Activated naive CD4-positive, alpha-beta T cell treated with anti-CD3 and anti-CD28 coated beads, Interleukin-2, amount 10 ng/mL, durations not matched to agents 7 days and 5 days (primary cell): Measurements from ENCODE around the gene RERE.
A peak's percentile ranks its signal among the peaks of the same experiment; 100 is the strongest.
"Not testable (repeated sequence)": the region's sequence is repeated elsewhere in the genome, so short reads cannot be mapped to it uniquely, and the experiment has no call there.

Source experiments
- CTCF ChIA-PET: fragments of 350-600 bp; sonication (Branson Sonifier 250); formaldehyde crosslinking; loops from one replicate; lab custom pipeline; 2021; ENCODE audit warnings: antibody characterized with exemption; lab: Charles Lee
- DNase-seq: peaks from one replicate; pipeline ENCODE4 v3.0.0-alpha.2; 2020
- H3K27ac Mint-ChIP-seq: one replicate; pipeline ENCODE4 v1.8.0; 2021; ENCODE audit warnings: mild to moderate bottlenecking, moderate library complexity, mixed read lengths
- H3K27me3 Mint-ChIP-seq: one replicate; pipeline ENCODE4 v1.8.0; 2021; ENCODE audit warnings: mild to moderate bottlenecking, mixed read lengths
- H3K36me3 Mint-ChIP-seq: one replicate; pipeline ENCODE4 v1.8.0; 2021; ENCODE audit warnings: mixed read lengths
- H3K4me1 Mint-ChIP-seq: one replicate; pipeline ENCODE4 v1.8.0; 2021; ENCODE audit warnings: mixed read lengths
- H3K4me3 Mint-ChIP-seq: one replicate; pipeline ENCODE4 v1.8.0; 2021; ENCODE audit warnings: mild to moderate bottlenecking, moderate library complexity, mixed read lengths
- H3K9me3 Mint-ChIP-seq: one replicate; pipeline ENCODE4 v1.8.0; 2021; ENCODE audit warnings: mixed read lengths

Gene RERE

GRCh38 chr1:8382608-8383505, 434.6 kb downstream of the RERE start:
- CTCF ChIA-PET = interaction anchor here (0.6 to 1.1 kb wide), 3 partner anchors 28 to 352 kb away, joined by 3 read pairs; no protein-coding TSS in a partner anchor
- Mint-ChIP-seq H3K9me3 (no peaks in the 10 kb centered on the region), H3K4me1 (peaks cover 71% of the 10 kb centered on the region), H3K36me3 (peaks cover 54% of the 10 kb centered on the region), H3K27ac (peak overlapping the region; percentile 95), H3K4me3 (peak overlapping the region; percentile 61), H3K27me3 (no peaks in the 10 kb centered on the region)
- no peak for DNase-seq

- Mint-ChIP-seq H3K9me3 (no peaks in the 10 kb centered on the region), H3K36me3 (peaks cover 50% of the 10 kb centered on the region), H3K27ac (peak overlapping the region; percentile 95), H3K4me1 (peaks cover 75% of the 10 kb centered on the region), H3K4me3 (no peak overlapping the region), H3K27me3 (no peaks in the 10 kb centered on the region)
- DNase-seq = no peak
- CTCF ChIA-PET = interaction anchor here (0.6 kb wide), 1 partner anchor 351 kb away, joined by 3 read pairs; no protein-coding TSS in a partner anchor
Observed at GRCh38 chr1:8382051-8382505, 435.4 kb downstream of the RERE start.

GRCh38 chr1:8381618-8382017, 435.8 kb downstream of the RERE start:
- H3K4me3 Mint-ChIP-seq = no peak overlapping the region
- no peaks in the 10 kb centered on the region for H3K27me3 Mint-ChIP-seq
- DNase-seq = no peak
- no peaks in the 10 kb centered on the region for H3K9me3 Mint-ChIP-seq
- no peak overlapping the region for H3K27ac Mint-ChIP-seq
- CTCF ChIA-PET = no interaction called here
- peaks cover 45% of the 10 kb centered on the region for H3K36me3 Mint-ChIP-seq
- H3K4me1 Mint-ChIP-seq = peaks cover 73% of the 10 kb centered on the region

GRCh38 chr1:8380310-8380709, 437.1 kb downstream of the RERE start:
- H3K27ac Mint-ChIP-seq, DNase-seq, H3K4me3 Mint-ChIP-seq, CTCF ChIA-PET, H3K9me3 Mint-ChIP-seq, H3K27me3 Mint-ChIP-seq: not testable (repeated sequence)
- Mint-ChIP-seq H3K4me1 (peaks cover 77% of the 10 kb centered on the region), H3K36me3 (peaks cover 37% of the 10 kb centered on the region)

- Mint-ChIP-seq H3K4me3 (no peak overlapping the region), H3K27me3 (no peaks in the 10 kb centered on the region), H3K9me3 (no peaks in the 10 kb centered on the region), H3K36me3 (peaks cover 35% of the 10 kb centered on the region), H3K4me1 (peaks cover 77% of the 10 kb centered on the region), H3K27ac (no peak overlapping the region)
- no peak for DNase-seq
- CTCF ChIA-PET = interaction anchor here (1.0 kb wide), 1 partner anchor 11 kb away, joined by 3 read pairs; no protein-coding TSS in a partner anchor
Observed at GRCh38 chr1:8379513-8380186, 437.8 kb downstream of the RERE start.

GRCh38 chr1:8378981-8379470, 438.4 kb downstream of the RERE start:
- Mint-ChIP-seq H3K27me3 (no peaks in the 10 kb centered on the region), H3K4me1 (peaks cover 72% of the 10 kb centered on the region), H3K36me3 (peaks cover 33% of the 10 kb centered on the region), H3K9me3 (no peaks in the 10 kb centered on the region), H3K4me3 (no peak overlapping the region), H3K27ac (no peak overlapping the region)
- CTCF ChIA-PET = interaction anchor here (1.0 to 1.1 kb wide), 2 partner anchors 10 to 470 kb away, joined by 3 read pairs; no protein-coding TSS in a partner anchor
- DNase-seq = no peak

GRCh38 chr1:8378178-8378577, 439.3 kb downstream of the RERE start:
- H3K36me3 Mint-ChIP-seq = peaks cover 30% of the 10 kb centered on the region
- CTCF ChIA-PET = interaction anchor here (0.5 to 1.4 kb wide), 3 partner anchors 9 to 471 kb away, joined by 3 to 6 read pairs (median 3); no protein-coding TSS in a partner anchor
- no peak overlapping the region for H3K27ac Mint-ChIP-seq
- H3K9me3 Mint-ChIP-seq = no peaks in the 10 kb centered on the region
- H3K4me3 Mint-ChIP-seq = no peak overlapping the region
- DNase-seq = no peak
- H3K4me1 Mint-ChIP-seq = peaks cover 66% of the 10 kb centered on the region
- H3K27me3 Mint-ChIP-seq = no peaks in the 10 kb centered on the region

GRCh38 chr1:8377271-8377981, 440.0 kb downstream of the RERE start:
- no peak for DNase-seq
- H3K27me3 Mint-ChIP-seq = no peaks in the 10 kb centered on the region
- H3K27ac Mint-ChIP-seq = no peak overlapping the region
- no peak overlapping the region for H3K4me3 Mint-ChIP-seq
- CTCF ChIA-PET = interaction anchor here (1.4 kb wide), 1 partner anchor 9 kb away, joined by 6 read pairs; no protein-coding TSS in a partner anchor
- H3K4me1 Mint-ChIP-seq = peaks cover 59% of the 10 kb centered on the region
- no peaks in the 10 kb centered on the region for H3K9me3 Mint-ChIP-seq
- peaks cover 26% of the 10 kb centered on the region for H3K36me3 Mint-ChIP-seq

- no peak for DNase-seq
- Mint-ChIP-seq H3K27ac (no peak overlapping the region), H3K9me3 (no peaks in the 10 kb centered on the region), H3K27me3 (no peaks in the 10 kb centered on the region), H3K4me3 (no peak overlapping the region), H3K36me3 (peaks cover 20% of the 10 kb centered on the region), H3K4me1 (peaks cover 49% of the 10 kb centered on the region)
- CTCF ChIA-PET = interaction anchor here (0.6 kb wide), 2 partner anchors 349 to 445 kb away, joined by 3 to 4 read pairs; no protein-coding TSS in a partner anchor
Observed at GRCh38 chr1:8376358-8376840, 441.0 kb downstream of the RERE start.

GRCh38 chr1:8374812-8375211, 442.6 kb downstream of the RERE start:
- no peaks in the 10 kb centered on the region for H3K27me3 Mint-ChIP-seq
- peak; percentile 33 for DNase-seq
- H3K4me3 Mint-ChIP-seq = no peak overlapping the region
- CTCF ChIA-PET = no interaction called here
- peak overlapping the region; percentile 11 for H3K27ac Mint-ChIP-seq
- H3K9me3 Mint-ChIP-seq = no peaks in the 10 kb centered on the region
- H3K4me1 Mint-ChIP-seq = peaks cover 40% of the 10 kb centered on the region
- H3K36me3 Mint-ChIP-seq = peaks cover 13% of the 10 kb centered on the region

GRCh38 chr1:8374356-8374755, 443.1 kb downstream of the RERE start:
- no peaks in the 10 kb centered on the region for H3K27me3 Mint-ChIP-seq
- H3K27ac Mint-ChIP-seq = peak overlapping the region; percentile 11
- H3K9me3 Mint-ChIP-seq = no peaks in the 10 kb centered on the region
- peaks cover 13% of the 10 kb centered on the region for H3K36me3 Mint-ChIP-seq
- DNase-seq = no peak
- H3K4me1 Mint-ChIP-seq = peaks cover 43% of the 10 kb centered on the region
- no peak overlapping the region for H3K4me3 Mint-ChIP-seq
- CTCF ChIA-PET = no interaction called here

GRCh38 chr1:8373581-8374241, 443.7 kb downstream of the RERE start:
- H3K27ac Mint-ChIP-seq = no peak overlapping the region
- H3K4me1 Mint-ChIP-seq = peaks cover 37% of the 10 kb centered on the region
- CTCF ChIA-PET = no interaction called here
- no peaks in the 10 kb centered on the region for H3K27me3 Mint-ChIP-seq
- no peak for DNase-seq
- H3K36me3 Mint-ChIP-seq = peaks cover 12% of the 10 kb centered on the region
- no peak overlapping the region for H3K4me3 Mint-ChIP-seq
- no peaks in the 10 kb centered on the region for H3K9me3 Mint-ChIP-seq

GRCh38 chr1:8373125-8373524, 444.3 kb downstream of the RERE start:
- Mint-ChIP-seq H3K36me3 (peaks cover 11% of the 10 kb centered on the region), H3K9me3 (no peaks in the 10 kb centered on the region), H3K4me1 (peaks cover 31% of the 10 kb centered on the region), H3K4me3 (no peak overlapping the region), H3K27me3 (no peaks in the 10 kb centered on the region), H3K27ac (no peak overlapping the region)
- no peak for DNase-seq
- CTCF ChIA-PET = no interaction called here
